ENCODE measurements around the gene NUDT8. TPM values are rescaled to one million over a fixed set of nuclear protein-coding genes. Genes with fewer than 3 reads are reported as not detected.
"Not testable (repeated sequence)": the region's sequence is repeated elsewhere in the genome, so short reads cannot be mapped to it uniquely, and the experiment has no call there.

The NUDT8 gene
- total RNA-seq, 4 donors from 2014 or later = 3.5 to 7.6 TPM; not detected in 2

DNA sequence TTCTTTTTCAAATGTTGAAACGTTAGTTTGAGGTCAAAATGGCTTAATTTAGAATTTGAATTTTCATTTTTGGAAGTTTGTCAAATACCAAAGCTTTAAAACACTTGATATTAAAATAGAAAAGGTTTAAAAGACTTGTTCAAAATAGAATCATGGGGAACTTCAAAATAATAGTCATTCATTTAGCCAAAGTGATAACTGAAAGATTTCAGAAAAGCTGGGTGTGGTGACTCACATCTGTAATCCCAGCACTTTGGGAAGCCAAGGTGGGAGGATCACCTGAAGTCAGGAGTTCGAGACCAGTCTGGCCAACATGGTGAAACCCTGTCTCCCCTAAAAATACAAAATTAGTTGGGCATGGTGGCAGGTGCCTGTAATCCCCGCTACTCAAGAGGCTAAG, 35.3 kb downstream of the NUDT8 start:
- Histone ChIP-seq H3K27ac (no peak overlapping the region), H3K27me3 (no peaks in the 10 kb centered on the region), H3K36me3 (no peaks in the 10 kb centered on the region), H3K4me1 (no peaks in the 10 kb centered on the region), H3K4me3 (no peak overlapping the region), H3K9me3 (no peaks in the 10 kb centered on the region)
- intact Hi-C loops (cut with DNase I; ENCODE audit: low total_unique reads) = no loop called here
- DNase-seq = no peak
- no peak for TF ChIP-seq POLR2A (IDR thresholded peaks at IDR 0.05)
- no peak for TF ChIP-seq CTCF (IDR thresholded peaks at IDR 0.05)

- Histone ChIP-seq H3K4me3 (no peak overlapping the region), H3K27me3 (no peaks in the 10 kb centered on the region), H3K4me1 (no peaks in the 10 kb centered on the region), H3K36me3 (no peaks in the 10 kb centered on the region), H3K9me3 (no peaks in the 10 kb centered on the region), H3K27ac (no peak overlapping the region)
- DNase-seq = no peak
- TF ChIP-seq CTCF (IDR thresholded peaks at IDR 0.05) (no peak), POLR2A (IDR thresholded peaks at IDR 0.05) (no peak)
- intact Hi-C loops (cut with DNase I; ENCODE audit: low total_unique reads) = no loop called here
Observed at GRCh38 chr11:67593565-67593905, 36.2 kb downstream of the NUDT8 start.

- Histone ChIP-seq H3K36me3 (no peaks in the 10 kb centered on the region), H3K9me3 (no peaks in the 10 kb centered on the region), H3K4me1 (no peaks in the 10 kb centered on the region), H3K27ac (no peak overlapping the region), H3K4me3 (no peak overlapping the region), H3K27me3 (no peaks in the 10 kb centered on the region)
- TF ChIP-seq POLR2A (IDR thresholded peaks at IDR 0.05) (no peak), CTCF (IDR thresholded peaks at IDR 0.05) (no peak)
- intact Hi-C loops (cut with DNase I; ENCODE audit: low total_unique reads) = no loop called here
- no peak for DNase-seq
Observed at GRCh38 chr11:67592880-67593564, 36.7 kb downstream of the NUDT8 start.

- H3K4me3 ChIP-seq; H3K27ac ChIP-seq; H3K36me3 ChIP-seq; intact Hi-C loops (cut with DNase I; ENCODE audit: low total_unique reads); DNase-seq; H3K27me3 ChIP-seq; H3K9me3 ChIP-seq: not testable (repeated sequence)
- peaks cover 0 to 13% of the 10 kb centered on the region in 2 donors for H3K4me1 ChIP-seq
Observed at GRCh38 chr11:67588899-67589415, 40.8 kb downstream of the NUDT8 start.

DNA sequence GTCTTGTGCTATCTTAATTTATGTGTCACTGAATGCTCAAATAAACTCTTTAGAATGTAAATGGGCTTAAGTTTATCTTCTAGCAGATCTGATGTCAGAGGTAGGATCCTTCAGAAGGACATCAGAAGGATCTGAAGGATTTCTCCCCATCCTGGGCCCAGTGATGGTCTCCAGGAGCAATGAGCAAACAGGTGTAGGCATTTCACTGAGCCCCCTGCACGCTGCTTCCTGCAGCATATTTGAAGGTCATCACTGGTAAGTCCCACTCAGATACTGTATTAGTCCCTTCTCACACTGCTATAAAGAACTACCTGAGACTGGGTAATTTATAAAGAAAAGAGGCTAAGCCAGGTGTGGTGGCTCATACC, 41.6 kb downstream of the NUDT8 start:
- no peak for TF ChIP-seq CTCF (IDR thresholded peaks at IDR 0.05)
- no peak for TF ChIP-seq POLR2A (IDR thresholded peaks at IDR 0.05)

More for the DNA sequence above, 41.6 kb downstream of the NUDT8 start:
- no peaks in the 10 kb centered on the region for H3K9me3 ChIP-seq
- H3K27ac ChIP-seq = no peak overlapping the region
- DNase-seq = no peak
- H3K36me3 ChIP-seq = no peaks in the 10 kb centered on the region
- H3K4me3 ChIP-seq = no peak overlapping the region
- peaks cover 0 to 13% of the 10 kb centered on the region in 2 donors for H3K4me1 ChIP-seq
- intact Hi-C loops (cut with DNase I; ENCODE audit: low total_unique reads) = no loop called here
- no peaks in the 10 kb centered on the region for H3K27me3 ChIP-seq
